K562 (cell line): Measurements from ENCODE around the gene MYBPHL. TPM values are rescaled to one million over a fixed set of nuclear protein-coding genes. Genes with fewer than 3 reads are reported as not detected.

Experiments
- CCAR2 ChIP-seq: fragments of 200-400 bp; formaldehyde crosslinking; IDR thresholded peaks from 2 replicates; pipeline ENCODE4 v1.6.1; 2017; ENCODE audit warnings: mild to moderate bottlenecking, low read depth, low read length
- FOXA3 ChIP-seq, 2 experiments: fragments of 450-650 bp in 1 of 2; sonication (generic) in 1 of 2; formaldehyde crosslinking; IDR thresholded peaks in 1 of 2; conservative IDR thresholded peaks in 1 of 2; 2 replicates each; pipeline versions ENCODE4 v1.4.0 to v1.8.0; 2020 to 2022; ENCODE audit warnings: mild to moderate bottlenecking in 2 of 2, missing genetic modification reagents in 1 of 2
- HDAC8 ChIP-seq: fragments of 450-650 bp; IDR thresholded peaks from 2 replicates; pipeline ENCODE4 v1.6.1; 2016; ENCODE audit warnings: mild to moderate bottlenecking, missing genetic modification characterization, moderate library complexity, missing compliant biosample characterization
- MIER1 ChIP-seq: fragments of 450-650 bp; IDR thresholded peaks from 2 replicates; pipeline ENCODE4 v1.6.1; 2016; ENCODE audit warnings: antibody characterized with exemption, mild to moderate bottlenecking, low read depth
- PHF21A ChIP-seq: fragments of 450-650 bp; IDR thresholded peaks from 2 replicates; pipeline ENCODE4 v1.6.1; 2017; ENCODE audit warnings: low read depth, borderline replicate concordance
- PML ChIP-seq: IDR thresholded peaks from 2 replicates; pipeline ENCODE4 v1.6.1; 2012; ENCODE audit warnings: low read length, inconsistent platforms
- RBM14 ChIP-seq: fragments of 200-400 bp; formaldehyde crosslinking; IDR thresholded peaks from 2 replicates; pipeline ENCODE4 v1.6.1; 2018; ENCODE audit warnings: low read depth, mild to moderate bottlenecking, low read length, moderate library complexity, borderline replicate concordance; ENCODE audit not compliant: insufficient read depth
- SLC30A9 ChIP-seq: fragments of 250-450 bp; sonication (Bioruptor Pico); IDR thresholded peaks from 2 replicates; pipeline ENCODE4 v1.8.0; 2022; ENCODE audit warnings: mild to moderate bottlenecking, moderate library complexity
- TCF3 ChIP-seq: sonication (generic); formaldehyde crosslinking; IDR thresholded peaks from 2 replicates; pipeline ENCODE4 v1.4.0; 2020; ENCODE audit warnings: mild to moderate bottlenecking, missing genetic modification reagents
- ZNF134 ChIP-seq: fragments of 250-450 bp; sonication (Bioruptor Pico); conservative IDR thresholded peaks from 2 replicates; pipeline ENCODE4 v1.4.0; 2020
- polyA plus RNA-seq, 8 experiments: library from polyadenylated mRNA; depleted of rRNA in 4 of 8; stranded (reverse) in 5 of 8; unstranded in 3 of 8; fragments of >200 nt; fragmentation: Nextera tagmentation in 2 of 8; fragmentation: Illumina TruSeq in 1 of 8; extraction: Ambion mirVana in 2 of 8; extraction: Trizol in 1 of 8; gene quantifications; 2 replicates each; pipeline versions ENCODE4 v1.2.1 to v1.2.3, GENCODE V29; 2011 to 2014; ENCODE audit warnings: inconsistent platforms in 1 of 8, missing spikeins in 1 of 8
- total RNA-seq, 7 experiments: library from RNA; depleted of rRNA in 6 of 7; stranded (reverse); fragments of >200 nt in 6 of 7; fragmentation: Illumina TruSeq in 2 of 7; extraction: Trizol in 2 of 7; gene quantifications; 2 replicates each; pipeline versions ENCODE4 v1.2.1 to v1.2.3, GENCODE V29; 2011 to 2021; ENCODE audit warnings: low replicate concordance in 1 of 7
- TF ChIP-seq, protein P1 (sequence below): fragments of 450-650 bp; formaldehyde crosslinking; IDR thresholded peaks from 2 replicates; pipeline ENCODE4 v1.4.0; 2020; ENCODE audit warnings: mild to moderate bottlenecking, moderate library complexity
- TF ChIP-seq, protein P2 (sequence below): IDR thresholded peaks from 2 replicates; pipeline ENCODE4 v1.6.1; 2014; ENCODE audit warnings: antibody characterized with exemption
- TF ChIP-seq, protein P3 (sequence below), 2 experiments: IDR thresholded peaks; 2 replicates each; pipeline ENCODE4 v1.6.1; 2012; ENCODE audit warnings: improper control_type of control experiment in 2 of 2, low read depth in 2 of 2, low read length in 2 of 2, borderline replicate concordance in 1 of 2
- TF ChIP-seq, protein P4 (sequence below): fragments of 250-450 bp; sonication (Bioruptor Pico); IDR thresholded peaks from 2 replicates; pipeline ENCODE4 v1.4.0; 2020; ENCODE audit warnings: mild to moderate bottlenecking, moderate library complexity
- TF ChIP-seq, protein P5 (sequence below): fragments of 250-450 bp; sonication (Bioruptor Pico); IDR thresholded peaks from 2 replicates; pipeline ENCODE4 v1.5.0; 2021
- TF ChIP-seq, protein P6 (sequence below): fragments of 250-450 bp; sonication (Bioruptor Pico); IDR thresholded peaks from 2 replicates; pipeline ENCODE4 v1.8.0; 2021; ENCODE audit warnings: mild to moderate bottlenecking, moderate library complexity

MYBPHL gene
- total and polyA plus RNA-seq, 9 of the 15 experiments (the other 6 are each of a cell fraction or from before 2014, with no cell fraction given) = 0.20 to 1.9 (median 0.33) TPM

DNA sequence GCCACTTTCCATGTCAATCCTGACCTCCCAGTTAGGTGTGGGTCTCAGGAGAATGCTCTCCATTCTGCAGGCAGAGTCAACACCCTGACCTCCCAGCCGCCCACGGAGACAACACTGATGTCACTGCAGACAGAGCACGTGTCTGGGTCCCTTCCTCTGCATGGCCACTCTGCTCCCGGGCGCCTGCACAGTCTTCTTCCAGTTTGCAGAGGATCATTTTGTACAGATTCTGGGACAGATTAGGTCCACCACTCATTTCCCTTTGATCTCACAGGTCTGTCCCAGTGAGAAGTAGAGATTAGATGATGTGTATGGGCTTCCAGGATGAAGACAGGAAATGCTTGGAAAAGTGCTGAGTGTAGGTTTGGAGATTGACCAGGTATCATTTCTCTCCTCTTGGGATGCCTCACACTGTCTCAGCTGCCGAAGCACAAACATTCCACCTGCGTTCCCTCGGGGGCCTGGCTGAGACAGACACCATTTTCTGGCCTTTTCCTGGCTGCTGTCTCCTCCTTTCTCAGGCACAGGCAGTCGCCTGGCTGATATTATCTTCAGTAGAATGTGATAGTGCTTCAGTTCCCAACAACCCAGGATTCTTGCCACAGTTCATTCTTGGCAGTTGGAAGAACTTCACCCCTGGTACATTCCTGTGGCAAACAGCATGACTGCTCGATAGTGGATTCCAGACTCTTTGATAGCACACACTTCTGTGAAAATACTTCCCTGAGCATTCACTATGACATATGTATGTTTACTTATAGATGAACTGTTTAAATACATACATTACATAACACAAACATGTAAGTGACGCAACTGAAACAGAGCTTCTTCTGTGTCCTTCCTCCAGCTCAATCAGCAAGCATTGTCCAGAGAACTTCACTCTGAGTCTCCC is 7.9 kb downstream of the MYBPHL start (continued):
- TF ChIP-seq MIER1 = no peak
- TF ChIP-seq CCAR2 = no peak
- no peak for TF ChIP-seq RBM14
- TF ChIP-seq, protein P1, sequence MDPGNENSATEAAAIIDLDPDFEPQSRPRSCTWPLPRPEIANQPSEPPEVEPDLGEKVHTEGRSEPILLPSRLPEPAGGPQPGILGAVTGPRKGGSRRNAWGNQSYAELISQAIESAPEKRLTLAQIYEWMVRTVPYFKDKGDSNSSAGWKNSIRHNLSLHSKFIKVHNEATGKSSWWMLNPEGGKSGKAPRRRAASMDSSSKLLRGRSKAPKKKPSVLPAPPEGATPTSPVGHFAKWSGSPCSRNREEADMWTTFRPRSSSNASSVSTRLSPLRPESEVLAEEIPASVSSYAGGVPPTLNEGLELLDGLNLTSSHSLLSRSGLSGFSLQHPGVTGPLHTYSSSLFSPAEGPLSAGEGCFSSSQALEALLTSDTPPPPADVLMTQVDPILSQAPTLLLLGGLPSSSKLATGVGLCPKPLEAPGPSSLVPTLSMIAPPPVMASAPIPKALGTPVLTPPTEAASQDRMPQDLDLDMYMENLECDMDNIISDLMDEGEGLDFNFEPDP (CRISPR knock-in tag) = no peak
- 0 out of 2 replicates have a peak, but pooled peaks have one; percentile 18 for TF ChIP-seq PHF21A
- TF ChIP-seq, protein P2, sequence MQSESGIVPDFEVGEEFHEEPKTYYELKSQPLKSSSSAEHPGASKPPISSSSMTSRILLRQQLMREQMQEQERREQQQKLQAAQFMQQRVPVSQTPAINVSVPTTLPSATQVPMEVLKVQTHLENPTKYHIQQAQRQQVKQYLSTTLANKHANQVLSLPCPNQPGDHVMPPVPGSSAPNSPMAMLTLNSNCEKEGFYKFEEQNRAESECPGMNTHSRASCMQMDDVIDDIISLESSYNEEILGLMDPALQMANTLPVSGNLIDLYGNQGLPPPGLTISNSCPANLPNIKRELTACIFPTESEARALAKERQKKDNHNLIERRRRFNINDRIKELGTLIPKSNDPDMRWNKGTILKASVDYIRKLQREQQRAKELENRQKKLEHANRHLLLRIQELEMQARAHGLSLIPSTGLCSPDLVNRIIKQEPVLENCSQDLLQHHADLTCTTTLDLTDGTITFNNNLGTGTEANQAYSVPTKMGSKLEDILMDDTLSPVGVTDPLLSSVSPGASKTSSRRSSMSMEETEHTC = no peak
- peak; percentile 42; the same call in 1 of the 2 replicates for TF ChIP-seq HDAC8 (tag)
- no peak for TF ChIP-seq SLC30A9
- TF ChIP-seq, protein P3, sequence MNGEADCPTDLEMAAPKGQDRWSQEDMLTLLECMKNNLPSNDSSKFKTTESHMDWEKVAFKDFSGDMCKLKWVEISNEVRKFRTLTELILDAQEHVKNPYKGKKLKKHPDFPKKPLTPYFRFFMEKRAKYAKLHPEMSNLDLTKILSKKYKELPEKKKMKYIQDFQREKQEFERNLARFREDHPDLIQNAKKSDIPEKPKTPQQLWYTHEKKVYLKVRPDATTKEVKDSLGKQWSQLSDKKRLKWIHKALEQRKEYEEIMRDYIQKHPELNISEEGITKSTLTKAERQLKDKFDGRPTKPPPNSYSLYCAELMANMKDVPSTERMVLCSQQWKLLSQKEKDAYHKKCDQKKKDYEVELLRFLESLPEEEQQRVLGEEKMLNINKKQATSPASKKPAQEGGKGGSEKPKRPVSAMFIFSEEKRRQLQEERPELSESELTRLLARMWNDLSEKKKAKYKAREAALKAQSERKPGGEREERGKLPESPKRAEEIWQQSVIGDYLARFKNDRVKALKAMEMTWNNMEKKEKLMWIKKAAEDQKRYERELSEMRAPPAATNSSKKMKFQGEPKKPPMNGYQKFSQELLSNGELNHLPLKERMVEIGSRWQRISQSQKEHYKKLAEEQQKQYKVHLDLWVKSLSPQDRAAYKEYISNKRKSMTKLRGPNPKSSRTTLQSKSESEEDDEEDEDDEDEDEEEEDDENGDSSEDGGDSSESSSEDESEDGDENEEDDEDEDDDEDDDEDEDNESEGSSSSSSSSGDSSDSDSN (IDR thresholded peaks at IDR 0.05; ENCODE audit: borderline replicate concordance in 1 of 2, low read depth in 2 of 2, low read length in 2 of 2) = peak in 1 of 2 experiments; percentile 55; a peak in 1 of 4 replicates
- TF ChIP-seq, protein P4, sequence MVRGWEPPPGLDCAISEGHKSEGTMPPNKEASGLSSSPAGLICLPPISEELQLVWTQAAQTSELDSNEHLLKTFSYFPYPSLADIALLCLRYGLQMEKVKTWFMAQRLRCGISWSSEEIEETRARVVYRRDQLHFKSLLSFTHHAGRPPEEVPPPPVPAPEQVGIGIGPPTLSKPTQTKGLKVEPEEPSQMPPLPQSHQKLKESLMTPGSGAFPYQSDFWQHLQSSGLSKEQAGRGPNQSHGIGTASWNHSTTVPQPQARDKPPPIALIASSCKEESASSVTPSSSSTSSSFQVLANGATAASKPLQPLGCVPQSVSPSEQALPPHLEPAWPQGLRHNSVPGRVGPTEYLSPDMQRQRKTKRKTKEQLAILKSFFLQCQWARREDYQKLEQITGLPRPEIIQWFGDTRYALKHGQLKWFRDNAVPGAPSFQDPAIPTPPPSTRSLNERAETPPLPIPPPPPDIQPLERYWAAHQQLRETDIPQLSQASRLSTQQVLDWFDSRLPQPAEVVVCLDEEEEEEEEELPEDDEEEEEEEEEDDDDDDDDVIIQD (CRISPR knock-in tag) = no peak
- TF ChIP-seq, protein P5, sequence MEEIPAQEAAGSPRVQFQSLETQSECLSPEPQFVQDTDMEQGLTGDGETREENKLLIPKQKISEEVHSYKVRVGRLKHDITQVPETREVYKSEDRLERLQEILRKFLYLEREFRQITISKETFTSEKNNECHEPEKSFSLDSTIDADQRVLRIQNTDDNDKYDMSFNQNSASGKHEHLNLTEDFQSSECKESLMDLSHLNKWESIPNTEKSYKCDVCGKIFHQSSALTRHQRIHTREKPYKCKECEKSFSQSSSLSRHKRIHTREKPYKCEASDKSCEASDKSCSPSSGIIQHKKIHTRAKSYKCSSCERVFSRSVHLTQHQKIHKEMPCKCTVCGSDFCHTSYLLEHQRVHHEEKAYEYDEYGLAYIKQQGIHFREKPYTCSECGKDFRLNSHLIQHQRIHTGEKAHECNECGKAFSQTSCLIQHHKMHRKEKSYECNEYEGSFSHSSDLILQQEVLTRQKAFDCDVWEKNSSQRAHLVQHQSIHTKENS = no peak
- TF ChIP-seq TCF3 = 0 out of 2 replicates have a peak, but pooled peaks have one; percentile 10
- TF ChIP-seq, protein P6, sequence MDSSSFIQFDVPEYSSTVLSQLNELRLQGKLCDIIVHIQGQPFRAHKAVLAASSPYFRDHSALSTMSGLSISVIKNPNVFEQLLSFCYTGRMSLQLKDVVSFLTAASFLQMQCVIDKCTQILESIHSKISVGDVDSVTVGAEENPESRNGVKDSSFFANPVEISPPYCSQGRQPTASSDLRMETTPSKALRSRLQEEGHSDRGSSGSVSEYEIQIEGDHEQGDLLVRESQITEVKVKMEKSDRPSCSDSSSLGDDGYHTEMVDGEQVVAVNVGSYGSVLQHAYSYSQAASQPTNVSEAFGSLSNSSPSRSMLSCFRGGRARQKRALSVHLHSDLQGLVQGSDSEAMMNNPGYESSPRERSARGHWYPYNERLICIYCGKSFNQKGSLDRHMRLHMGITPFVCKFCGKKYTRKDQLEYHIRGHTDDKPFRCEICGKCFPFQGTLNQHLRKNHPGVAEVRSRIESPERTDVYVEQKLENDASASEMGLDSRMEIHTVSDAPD = no peak
- peak; percentile 12 to 86; a peak in 2 of 4 replicates for TF ChIP-seq FOXA3 (CRISPR knock-in tag; conservative IDR thresholded peaks at IDR 0.05 in 1 of 2, IDR thresholded peaks at IDR 0.05 in 1 of 2)
- no peak for TF ChIP-seq PML
- 0 out of 2 replicates have a peak, but pooled peaks have one; percentile 9 for TF ChIP-seq ZNF134 (CRISPR knock-in tag)
